Endothelial cell of umbilical vein (primary cell): ENCODE measurements around the gene NEAT1. TPM values are rescaled to one million over a fixed set of nuclear protein-coding genes. Genes with fewer than 3 reads are reported as not detected.
A peak's percentile ranks its signal among the peaks of the same experiment; 100 is the strongest.

Source experiments
- BruUV-seq: library from RNA; stranded (reverse); fragments of 400-500 nt; replicated peaks from 2 replicates; lab custom pipeline; 2021; lab: Mats Ljungman, UMichigan
- CTCF ChIA-PET: fragments of 300-600, 350-600 bp; sonication (Branson Sonifier 250); formaldehyde crosslinking; loops from one replicate; lab custom pipeline; 2021; ENCODE audit warnings: antibody characterized with exemption, inconsistent platforms; lab: Charles Lee
- POLR2A ChIA-PET: fragments of 300-600, 350-600 bp; sonication (Branson Sonifier 250); formaldehyde crosslinking; loops from one replicate; lab custom pipeline; 2021; ENCODE audit warnings: antibody characterized with exemption, inconsistent platforms; lab: Charles Lee
- DNase-seq: peaks from one replicate; pipeline ENCODE4 v3.0.0-alpha.2; 2011; ENCODE audit warnings: low read depth, low spot score
- FAIRE-seq: peaks from 2 replicates; lab custom pipeline; 2011; peaks lifted over from hg19 to GRCh38; lab: Jason Lieb, UNC
- H2AFZ ChIP-seq: 2 replicates; pipeline ENCODE4 v1.6.0; 2012; ENCODE audit warnings: low read depth, low read length, control low read depth, inconsistent platforms
- H3K27ac ChIP-seq: 2 replicates; pipeline ENCODE4 v1.5.1; 2011; ENCODE audit warnings: low read depth, mild to moderate bottlenecking, control low read depth, low read length, moderate library complexity; ENCODE audit not compliant: insufficient read depth
- H3K27me3 ChIP-seq, 2 experiments: 2 replicates each; pipeline versions ENCODE4 v1.6.0 to v1.6.1; 2011; ENCODE audit warnings: low read length in 2 of 2, mixed read lengths in 1 of 2; ENCODE audit not compliant: control insufficient read depth in 2 of 2, insufficient read depth in 2 of 2
- H3K36me3 ChIP-seq, 2 experiments: 2 replicates in 1 of 2; 3 replicates in 1 of 2; pipeline ENCODE4 v1.5.1; 2011; ENCODE audit warnings: low read length in 2 of 2, mild to moderate bottlenecking in 1 of 2, moderate library complexity in 1 of 2; ENCODE audit not compliant: control insufficient read depth in 2 of 2, insufficient read depth in 2 of 2; ENCODE audit errors: extremely low read depth in 1 of 2
- H3K4me1 ChIP-seq: 3 replicates; pipeline ENCODE4 v1.5.1; 2011; ENCODE audit warnings: mild to moderate bottlenecking, low read length; ENCODE audit not compliant: control insufficient read depth, insufficient read depth; ENCODE audit errors: extremely low read depth
- H3K4me2 ChIP-seq: 2 replicates; pipeline ENCODE4 v1.6.1; 2011; ENCODE audit warnings: low read length, control low read depth, mixed read lengths; ENCODE audit not compliant: insufficient read depth
- H3K4me3 ChIP-seq, 3 experiments: fragments of 200-600 bp in 1 of 3; sonication (generic), shearing (Covaris generic) in 1 of 3; replicated peaks in 1 of 3; 2 replicates each; pipeline ENCODE4 v1.5.1; 2011 to 2016; ENCODE audit warnings: control low read depth in 3 of 3, low read length in 3 of 3, mild to moderate bottlenecking in 2 of 3, inconsistent platforms in 1 of 3, low read depth in 1 of 3, moderate library complexity in 1 of 3; ENCODE audit not compliant: insufficient read depth in 1 of 3
- H3K79me2 ChIP-seq: 2 replicates; pipeline ENCODE4 v1.6.0; 2012; ENCODE audit warnings: low read length, inconsistent platforms; ENCODE audit not compliant: control insufficient read depth, insufficient read depth
- H3K9ac ChIP-seq: replicated peaks from 2 replicates; pipeline ENCODE3; 2011; ENCODE audit warnings: low read length, control low read depth; ENCODE audit not compliant: insufficient read depth; ENCODE audit errors: extremely low read depth
- H3K9me1 ChIP-seq: replicated peaks from 3 replicates; pipeline ENCODE4 v1.6.0; 2011; ENCODE audit warnings: mild to moderate bottlenecking, low read length; ENCODE audit not compliant: control insufficient read depth, insufficient read depth; ENCODE audit errors: extremely low read depth
- H3K9me3 ChIP-seq: replicated peaks from 2 replicates; pipeline ENCODE4 v1.5.1; 2012; ENCODE audit warnings: low read length, inconsistent platforms; ENCODE audit not compliant: control insufficient read depth, insufficient read depth
- H4K20me1 ChIP-seq: replicated peaks from 2 replicates; pipeline ENCODE3; 2011; ENCODE audit warnings: mild to moderate bottlenecking, low read length; ENCODE audit not compliant: control insufficient read depth, insufficient read depth; ENCODE audit errors: extremely low read depth
- FOS ChIP-seq: IDR thresholded peaks from 2 replicates; pipeline ENCODE4 v1.6.1; 2011; ENCODE audit warnings: mild to moderate bottlenecking, low read length, moderate library complexity, borderline replicate concordance; ENCODE audit not compliant: insufficient read depth
- GATA2 ChIP-seq: IDR thresholded peaks from 2 replicates; pipeline ENCODE4 v1.7.0; 2011; ENCODE audit warnings: low read depth, mild to moderate bottlenecking, moderate library complexity, mixed read lengths, low read length; ENCODE audit not compliant: insufficient read length, insufficient read depth
- MAX ChIP-seq: IDR thresholded peaks from 2 replicates; pipeline ENCODE4 v1.6.1; 2011; ENCODE audit not compliant: insufficient read depth, insufficient read length
- POLR2A ChIP-seq: IDR thresholded peaks from 2 replicates; pipeline ENCODE4 v1.6.1; 2012; ENCODE audit warnings: low read depth, mild to moderate bottlenecking, control low read depth, low read length
- dilution Hi-C: fragments of 300-500 bp; cut with MboI; formaldehyde crosslinking; loops from one replicate; pipeline ENCODE4 v1.15.0; 2019; ENCODE audit warnings: low sequenced_read_pairs; ENCODE audit not compliant: extremely low pct_ligation_motif_present
- intact Hi-C: fragments of 100-400 bp; cut with micrococcal nuclease; formaldehyde crosslinking; loops from one replicate; pipeline ENCODE4 v1.10.0; 2022
- polyA plus RNA-seq, 4 experiments: library from polyadenylated mRNA; depleted of rRNA in 3 of 4; stranded (reverse) in 3 of 4; unstranded in 1 of 4; fragments of >200 nt; gene quantifications; 2 replicates each; pipeline versions ENCODE4 v1.2.1 to v1.2.3, GENCODE V29; 2011 to 2012; ENCODE audit warnings: missing spikeins in 1 of 4
- total RNA-seq: library from RNA; stranded (reverse); gene quantifications from 2 replicates; pipeline ENCODE4 v1.2.3, GENCODE V29; 2021

NEAT1 gene
- total and polyA plus RNA-seq, 2 donors (not counting 3 experiments of a cell fraction or from before 2014, with no cell fraction given), result 34.4 to 957 TPM

GRCh38 chr11:65382804-65383368 lies 39.7 kb upstream of the NEAT1 start:
- Histone ChIP-seq H3K9me3 (no peaks in the 10 kb centered on the region), H3K27me3 (no peaks in the 10 kb centered on the region), H3K4me3 (peak overlapping the region in 1 of 3 experiments; percentile 2), H3K36me3 (no peaks in the 10 kb centered on the region), H4K20me1 (no peaks in the 10 kb centered on the region), H2AFZ (peak overlapping the region; percentile 15), H3K9ac (peak overlapping the region; percentile 82), H3K4me1 (peaks cover 46% of the 10 kb centered on the region), H3K4me2 (peak overlapping the region; percentile 68), H3K27ac (peak overlapping the region; percentile 95), H3K9me1 (no peaks in the 10 kb centered on the region), H3K79me2 (peaks cover 14% of the 10 kb centered on the region)
- DNase-seq (no peak), FAIRE-seq (no peak)
- intact Hi-C loops (loop anchor here (1.0 to 5.0 kb wide), 7 partner anchors 12 to 189 kb away; partner anchors contain the start of genes FAM89B, NEAT1 and ZNRD2), dilution Hi-C loops (no loop called here)
- ChIA-PET POLR2A (interaction anchor here (0.6 to 3.4 kb wide), 5 partner anchors 37 to 291 kb away, joined by 4 to 23 read pairs (median 6); partner anchors contain the start of genes MALAT1 and NEAT1), CTCF (interaction anchor here (1.0 to 3.5 kb wide), 11 partner anchors 12 to 128 kb away, joined by 3 to 38 read pairs (median 4); partner anchors contain the start of gene NEAT1)
- TF ChIP-seq MAX (no peak), GATA2 (no peak), POLR2A (peak; percentile 77)
- BruUV-seq, result TSS peak; percentile 65

DNA sequence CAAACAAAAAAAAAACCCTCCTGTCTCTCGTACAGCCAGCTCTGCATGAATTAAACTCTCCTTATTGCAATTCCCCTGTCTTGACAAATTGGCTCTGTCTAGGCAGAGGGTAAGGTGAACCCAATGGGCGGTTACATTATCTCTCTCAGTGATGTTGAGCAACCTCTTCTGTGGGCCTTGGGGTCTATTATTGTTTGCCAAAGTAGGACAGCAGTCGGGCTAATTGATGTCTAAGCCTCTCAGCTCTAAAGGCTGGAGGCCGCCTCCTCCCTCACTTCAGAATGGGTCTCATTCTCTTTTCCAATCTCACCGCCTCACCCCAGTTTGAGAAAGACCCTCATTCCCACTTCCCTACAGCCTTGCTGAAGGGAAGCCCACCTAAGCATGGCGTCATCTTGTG lies 38.8 kb upstream of the NEAT1 start:
- H3K9me3 ChIP-seq, result no peaks in the 10 kb centered on the region
- H3K4me1 ChIP-seq, result peaks cover 55% of the 10 kb centered on the region
- H3K9me1 ChIP-seq, result no peaks in the 10 kb centered on the region
- DNase-seq (no peak), FAIRE-seq (peak; percentile 62)
- H3K27me3 ChIP-seq, result no peaks in the 10 kb centered on the region
- POLR2A ChIA-PET, result interaction anchor here (0.6 to 3.4 kb wide), 4 partner anchors 40 to 292 kb away, joined by 3 to 23 read pairs (median 5); partner anchors contain the start of gene NEAT1
- H2AFZ ChIP-seq, result no peak overlapping the region
- no peak overlapping the region for H3K4me3 ChIP-seq
- dilution Hi-C loops, result no loop called here
- intact Hi-C loops, result loop anchor here (5.0 kb wide), 1 partner anchor 189 kb away; the partner anchor contains the start of genes FAM89B and ZNRD2
- no peak overlapping the region for H3K4me2 ChIP-seq
- BruUV-seq, result no TSS peak
- peak overlapping the region; percentile 57 for H3K9ac ChIP-seq
- H3K27ac ChIP-seq, result peak overlapping the region; percentile 62
- H3K79me2 ChIP-seq, result peaks cover 23% of the 10 kb centered on the region
- no peaks in the 10 kb centered on the region for H3K36me3 ChIP-seq
- TF ChIP-seq GATA2, result no peak
- no peak for TF ChIP-seq FOS
- CTCF ChIA-PET, result interaction anchor here (1.4 kb wide), 1 partner anchor 127 kb away, joined by 4 read pairs; no protein-coding TSS in a partner anchor
- H4K20me1 ChIP-seq, result no peaks in the 10 kb centered on the region
